ENCODE data around the gene C3orf85.

DNA sequence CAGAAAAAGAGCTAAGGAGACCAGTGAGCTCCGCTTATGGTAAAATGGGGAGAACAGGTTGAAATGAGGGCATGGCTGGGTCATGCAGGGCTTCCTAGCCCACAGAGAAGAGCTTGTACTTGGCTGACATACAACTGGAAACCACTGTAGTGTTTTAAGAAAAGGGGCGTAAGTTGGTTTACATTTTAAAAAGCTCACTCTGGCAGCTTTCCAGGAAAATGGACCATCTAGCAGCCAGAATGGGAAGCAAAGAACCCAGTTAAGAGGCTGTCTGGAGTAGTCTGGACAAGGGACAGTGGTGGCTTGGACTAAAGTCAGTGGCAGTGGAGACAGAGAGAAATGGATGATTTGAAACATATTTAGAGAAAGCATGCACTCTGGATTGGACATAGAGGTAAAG, 20.5 kb upstream of the C3orf85 start:
- TF ChIP-seq POLR2AphosphoS5 (IDR thresholded peaks at IDR 0.05), result no peak
- TF ChIP-seq, protein P1, sequence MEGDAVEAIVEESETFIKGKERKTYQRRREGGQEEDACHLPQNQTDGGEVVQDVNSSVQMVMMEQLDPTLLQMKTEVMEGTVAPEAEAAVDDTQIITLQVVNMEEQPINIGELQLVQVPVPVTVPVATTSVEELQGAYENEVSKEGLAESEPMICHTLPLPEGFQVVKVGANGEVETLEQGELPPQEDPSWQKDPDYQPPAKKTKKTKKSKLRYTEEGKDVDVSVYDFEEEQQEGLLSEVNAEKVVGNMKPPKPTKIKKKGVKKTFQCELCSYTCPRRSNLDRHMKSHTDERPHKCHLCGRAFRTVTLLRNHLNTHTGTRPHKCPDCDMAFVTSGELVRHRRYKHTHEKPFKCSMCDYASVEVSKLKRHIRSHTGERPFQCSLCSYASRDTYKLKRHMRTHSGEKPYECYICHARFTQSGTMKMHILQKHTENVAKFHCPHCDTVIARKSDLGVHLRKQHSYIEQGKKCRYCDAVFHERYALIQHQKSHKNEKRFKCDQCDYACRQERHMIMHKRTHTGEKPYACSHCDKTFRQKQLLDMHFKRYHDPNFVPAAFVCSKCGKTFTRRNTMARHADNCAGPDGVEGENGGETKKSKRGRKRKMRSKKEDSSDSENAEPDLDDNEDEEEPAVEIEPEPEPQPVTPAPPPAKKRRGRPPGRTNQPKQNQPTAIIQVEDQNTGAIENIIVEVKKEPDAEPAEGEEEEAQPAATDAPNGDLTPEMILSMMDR (IDR thresholded peaks at IDR 0.05), result no peak

Measured in sigmoid colon (tissue), 4 donors.